Tibial nerve (tissue), 4 donors: ENCODE measurements around the gene THPO. TPM values are rescaled to one million over a fixed set of nuclear protein-coding genes. Genes with fewer than 3 reads are reported as not detected.

Experiments
- DNase-seq, 2 donors: peaks; one replicate each; pipeline ENCODE4 v3.0.0-alpha.2; 2019; ENCODE audit warnings: low spot score in 2 of 2
- H3K27ac ChIP-seq, 4 donors: fragments of 200-600 bp; sonication (generic) in 3 of 4; one replicate each; pipeline ENCODE4 v1.5.1; 2017 to 2019; ENCODE audit warnings: mild to moderate bottlenecking in 1 of 4
- H3K27me3 ChIP-seq, 2 donors: fragments of 200-600 bp; sonication (generic) in 1 of 2; one replicate each; pipeline versions ENCODE4 v1.5.1 to v1.6.0; 2017 to 2019
- H3K36me3 ChIP-seq, 3 donors: fragments of 200-600 bp; sonication (generic); one replicate each; pipeline ENCODE4 v1.5.1; 2018 to 2019
- H3K4me1 ChIP-seq, 4 donors: fragments of 200-600 bp; sonication (generic) in 3 of 4; one replicate each; pipeline ENCODE4 v1.5.1; 2017 to 2019
- H3K4me3 ChIP-seq, 4 donors: fragments of 200-600 bp; sonication (generic) in 3 of 4; one replicate each; pipeline ENCODE4 v1.5.1; 2017 to 2019; ENCODE audit warnings: mild to moderate bottlenecking in 1 of 4, moderate library complexity in 1 of 4
- H3K9me3 ChIP-seq, 4 donors: fragments of 200-600 bp; sonication (generic) in 3 of 4; one replicate each; pipeline ENCODE4 v1.5.1; 2017 to 2019
- EP300 ChIP-seq, 2 donors: sonication (generic); formaldehyde crosslinking; IDR thresholded peaks; one replicate each; pipeline ENCODE4 v1.6.1; 2017; ENCODE audit warnings: antibody characterized with exemption in 2 of 2, mild to moderate bottlenecking in 1 of 2
- POLR2A ChIP-seq, 2 donors: fragments of 450-650 bp; IDR thresholded peaks; one replicate each; pipeline ENCODE4 v1.6.1; 2017; ENCODE audit warnings: antibody characterized with exemption in 2 of 2, mild to moderate bottlenecking in 2 of 2, moderate library complexity in 2 of 2
- WGBS, 2 donors: methylation state at CpG; one replicate each; pipeline ENCODE4 v1.1.5; 2018; 5-methylcytosine and 5-hydroxymethylcytosine counted together
- total RNA-seq, 4 donors: library from RNA; depleted of rRNA; stranded (reverse); fragments of >200 nt; gene quantifications; one replicate each; pipeline ENCODE4 v1.1.0, GENCODE V29; 2016
- TF ChIP-seq, protein P1 (sequence below), 5 experiments: fragments of 200-600 bp in 3 of 5; fragments of 450-650 bp in 2 of 5; sonication (generic) in 3 of 5; IDR thresholded peaks; one replicate each; pipeline ENCODE4 v1.5.1; 2016 to 2019; ENCODE audit warnings: antibody characterized with exemption in 5 of 5, mild to moderate bottlenecking in 3 of 5, moderate library complexity in 2 of 5

THPO gene
- total RNA-seq, 4 donors from 2014 or later: 0.20 to 0.84 (median 0.44) TPM; not detected in 1

DNA sequence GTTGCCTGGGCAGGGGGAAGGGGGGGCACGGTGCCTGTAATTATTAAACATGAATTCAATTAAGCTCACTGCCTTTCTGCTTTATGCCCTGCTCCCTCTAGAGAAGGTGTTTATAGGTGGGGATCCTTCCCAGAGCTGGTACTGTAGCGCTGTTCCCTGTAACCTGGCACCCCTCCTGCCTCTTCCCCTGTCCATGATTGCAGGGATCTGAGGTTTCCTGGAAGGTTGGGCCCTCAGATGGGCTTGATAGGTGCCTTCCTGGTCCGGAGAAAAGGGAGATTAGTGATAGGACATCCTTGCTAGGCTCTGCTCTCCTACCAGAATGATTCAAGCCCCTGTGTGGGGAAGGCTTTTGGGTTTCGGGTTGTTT is 42.7 kb downstream of the THPO start:
- peaks cover 0 to 49% (median 29%) of the 10 kb centered on the region in 3 donors for H3K36me3 ChIP-seq
- peak overlapping the region; percentile 63 to 98 (median 89) for H3K4me3 ChIP-seq
- 58 to 62% methylated on average over 4 of the region's 4 CpGs for WGBS, 2 donors
- TF ChIP-seq EP300 (IDR thresholded peaks at IDR 0.05) (no peak), POLR2A (IDR thresholded peaks at IDR 0.05) (no peak)
- TF ChIP-seq, protein P1, sequence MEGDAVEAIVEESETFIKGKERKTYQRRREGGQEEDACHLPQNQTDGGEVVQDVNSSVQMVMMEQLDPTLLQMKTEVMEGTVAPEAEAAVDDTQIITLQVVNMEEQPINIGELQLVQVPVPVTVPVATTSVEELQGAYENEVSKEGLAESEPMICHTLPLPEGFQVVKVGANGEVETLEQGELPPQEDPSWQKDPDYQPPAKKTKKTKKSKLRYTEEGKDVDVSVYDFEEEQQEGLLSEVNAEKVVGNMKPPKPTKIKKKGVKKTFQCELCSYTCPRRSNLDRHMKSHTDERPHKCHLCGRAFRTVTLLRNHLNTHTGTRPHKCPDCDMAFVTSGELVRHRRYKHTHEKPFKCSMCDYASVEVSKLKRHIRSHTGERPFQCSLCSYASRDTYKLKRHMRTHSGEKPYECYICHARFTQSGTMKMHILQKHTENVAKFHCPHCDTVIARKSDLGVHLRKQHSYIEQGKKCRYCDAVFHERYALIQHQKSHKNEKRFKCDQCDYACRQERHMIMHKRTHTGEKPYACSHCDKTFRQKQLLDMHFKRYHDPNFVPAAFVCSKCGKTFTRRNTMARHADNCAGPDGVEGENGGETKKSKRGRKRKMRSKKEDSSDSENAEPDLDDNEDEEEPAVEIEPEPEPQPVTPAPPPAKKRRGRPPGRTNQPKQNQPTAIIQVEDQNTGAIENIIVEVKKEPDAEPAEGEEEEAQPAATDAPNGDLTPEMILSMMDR (IDR thresholded peaks at IDR 0.05): no peak
- no peaks in the 10 kb centered on the region for H3K27me3 ChIP-seq
- no peak for DNase-seq
- H3K4me1 ChIP-seq: peaks cover 0 to 34% (median 23%) of the 10 kb centered on the region in 4 donors
- H3K9me3 ChIP-seq: no peaks in the 10 kb centered on the region
- peak overlapping the region; percentile 94 to 100 (median 98) for H3K27ac ChIP-seq

GRCh38 chr3:184334470-184335158 is 43.4 kb downstream of the THPO start:
- no peak for DNase-seq
- Histone ChIP-seq H3K27ac (peak overlapping the region; percentile 94 to 100 (median 98)), H3K4me1 (peaks cover 0 to 32% (median 23%) of the 10 kb centered on the region in 4 donors), H3K27me3 (no peaks in the 10 kb centered on the region), H3K9me3 (no peaks in the 10 kb centered on the region), H3K36me3 (peaks cover 0 to 56% (median 33%) of the 10 kb centered on the region in 3 donors), H3K4me3 (no peak overlapping the region)
- no peak for TF ChIP-seq POLR2A (IDR thresholded peaks at IDR 0.05)
- no peak for TF ChIP-seq EP300 (IDR thresholded peaks at IDR 0.05)
- TF ChIP-seq, protein P1 (IDR thresholded peaks at IDR 0.05): no peak
- 67 to 69% methylated on average over 15 of the region's 15 CpGs for WGBS, 2 donors

GRCh38 chr3:184333700-184334099 is 44.3 kb downstream of the THPO start:
- H3K27ac ChIP-seq: peak overlapping the region in 1 of 4 donors; percentile 97
- no peak for DNase-seq
- no peaks in the 10 kb centered on the region for H3K27me3 ChIP-seq
- H3K4me3 ChIP-seq: no peak overlapping the region
- 74 to 87% methylated on average over 3 of the region's 3 CpGs for WGBS, 2 donors
- H3K36me3 ChIP-seq: peaks cover 0 to 65% (median 36%) of the 10 kb centered on the region in 3 donors
- no peaks in the 10 kb centered on the region for H3K9me3 ChIP-seq
- H3K4me1 ChIP-seq: peaks cover 0 to 22% (median 18%) of the 10 kb centered on the region in 4 donors
- TF ChIP-seq EP300 (IDR thresholded peaks at IDR 0.05) (no peak), POLR2A (IDR thresholded peaks at IDR 0.05) (no peak)
- TF ChIP-seq, protein P1 (IDR thresholded peaks at IDR 0.05): no peak

GRCh38 chr3:184333190-184333589 is 44.8 kb downstream of the THPO start:
- TF ChIP-seq EP300 (IDR thresholded peaks at IDR 0.05) (no peak), POLR2A (IDR thresholded peaks at IDR 0.05) (no peak)
- TF ChIP-seq, protein P1 (IDR thresholded peaks at IDR 0.05): no peak
- no peaks in the 10 kb centered on the region for H3K27me3 ChIP-seq
- no peak overlapping the region for H3K4me3 ChIP-seq
- no peak for DNase-seq
- H3K9me3 ChIP-seq: no peaks in the 10 kb centered on the region
- WGBS, 2 donors: 81 to 82% methylated on average over 6 of the region's 6 CpGs
- peaks cover 0 to 70% (median 41%) of the 10 kb centered on the region in 3 donors for H3K36me3 ChIP-seq
- peaks cover 0 to 17% (median 13%) of the 10 kb centered on the region in 4 donors for H3K4me1 ChIP-seq
- H3K27ac ChIP-seq: peak overlapping the region in 1 of 4 donors; percentile 97

GRCh38 chr3:184332370-184333090 is 45.5 kb downstream of the THPO start:
- H3K27ac ChIP-seq: peak overlapping the region in 2 of 4 donors; percentile 52 to 97
- WGBS, 2 donors: 78 to 80% methylated on average over 10 of the region's 10 CpGs

More at GRCh38 chr3:184332370-184333090, 45.5 kb downstream of the THPO start:
- no peaks in the 10 kb centered on the region for H3K9me3 ChIP-seq
- no peak for DNase-seq
- H3K27me3 ChIP-seq: no peaks in the 10 kb centered on the region
- peaks cover 0 to 77% (median 45%) of the 10 kb centered on the region in 3 donors for H3K36me3 ChIP-seq
- TF ChIP-seq, protein P1 (IDR thresholded peaks at IDR 0.05): no peak
- TF ChIP-seq EP300 (IDR thresholded peaks at IDR 0.05): peak in 1 of 2 donors; percentile 11
- peaks cover 0 to 11% (median 7%) of the 10 kb centered on the region in 4 donors for H3K4me1 ChIP-seq
- H3K4me3 ChIP-seq: no peak overlapping the region
